ENCODE measurements around the gene PNKD. TPM values are rescaled to one million over a fixed set of nuclear protein-coding genes. Genes with fewer than 3 reads are reported as not detected.

PNKD gene
- total and polyA plus RNA-seq, 2 of the 8 experiments (the other 6 are each of a cell fraction or from before 2014, with no cell fraction given) = 43.9 to 65.4 TPM

DNA sequence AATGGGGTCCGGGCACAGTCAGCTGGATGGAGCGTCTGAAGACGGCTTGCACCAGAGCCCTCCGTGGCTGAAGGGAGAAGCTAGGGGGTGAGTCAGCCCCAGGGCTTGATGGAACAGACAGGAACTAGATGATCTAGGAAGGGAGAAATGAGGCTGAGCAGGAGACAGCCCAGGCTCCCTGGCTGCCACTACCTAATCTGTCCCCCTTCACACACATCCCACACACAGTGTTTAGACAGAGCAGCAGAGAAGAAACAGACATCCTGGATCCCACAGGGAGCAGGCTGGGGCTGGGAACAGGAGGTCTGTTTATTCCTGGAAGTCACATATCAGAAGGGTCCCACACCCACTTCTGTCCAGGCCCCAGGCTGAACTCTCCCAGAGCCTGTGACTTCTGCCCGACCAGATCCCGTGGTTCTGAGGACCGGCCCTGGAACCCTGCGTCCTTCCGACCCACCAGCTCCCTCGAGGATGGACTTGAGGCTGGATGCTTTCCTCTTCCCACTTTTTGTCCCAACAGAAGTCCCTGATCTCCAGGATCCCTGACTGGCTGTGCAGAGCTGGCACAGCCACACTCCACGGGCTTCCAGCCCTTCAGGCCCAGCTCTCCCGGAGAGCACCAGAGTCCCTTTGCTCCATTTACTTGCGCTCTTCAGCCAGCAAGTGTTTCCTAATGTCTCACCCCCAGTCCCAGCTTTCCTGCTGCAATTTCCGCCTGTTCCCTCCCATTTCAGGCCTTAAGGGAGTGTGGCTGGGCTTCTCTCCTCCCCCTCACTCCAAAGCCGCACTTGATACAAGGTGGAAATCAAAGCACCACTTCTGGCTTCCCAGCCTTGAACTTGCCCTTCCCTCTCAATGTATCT, 11.0 kb upstream of the PNKD start (continued):
- TF ChIP-seq POLR2AphosphoS5 (IDR thresholded peaks at IDR 0.05; ENCODE audit: low read depth, low read length) = no peak
